PC-9 (cell line): ENCODE results near the gene PGGHG. TPM values are rescaled to one million over a fixed set of nuclear protein-coding genes. Genes with fewer than 3 reads are reported as not detected.
A peak's percentile ranks its signal among the peaks of the same experiment; 100 is the strongest.

Experiments
- Bru-seq: library from RNA; stranded (reverse); fragments of 400-500 nt; gene quantifications from one replicate; lab custom pipeline; 2021; lab: Mats Ljungman, UMichigan
- BruChase-seq, 2 experiments: library from RNA; stranded (reverse); fragments of 400-500 nt; gene quantifications; one replicate each; lab custom pipeline; 2021; lab: Mats Ljungman, UMichigan
- BruUV-seq: library from RNA; stranded (reverse); fragments of 400-500 nt; replicated peaks from 2 replicates; lab custom pipeline; 2021; lab: Mats Ljungman, UMichigan
- CTCF ChIA-PET: fragments of 300-600 bp; sonication (Branson Sonifier 250); formaldehyde crosslinking; loops from one replicate; lab custom pipeline; 2022; ENCODE audit warnings: antibody characterized with exemption; lab: Charles Lee
- POLR2A ChIA-PET: fragments of 300-600 bp; sonication (Branson Sonifier 250); formaldehyde crosslinking; loops from one replicate; lab custom pipeline; 2022; ENCODE audit warnings: antibody characterized with exemption; ENCODE audit not compliant: unreplicated experiment; lab: Charles Lee
- DNase-seq, 2 experiments: peaks; one replicate each; pipeline versions ENCODE4 v3.0.0 to v3.0.0-alpha.2; 2015 to 2022; ENCODE audit warnings: mixed read lengths in 1 of 2
- H2AFZ ChIP-seq: fragments of 200-600 bp; sonication (generic); 2 replicates; pipeline ENCODE4 v1.8.1; 2017; ENCODE audit warnings: antibody characterized with exemption
- H3F3A ChIP-seq: fragments of 200-600 bp; sonication (generic); 2 replicates; pipeline ENCODE4 v1.8.1; 2017; ENCODE audit warnings: antibody characterized with exemption, mild to moderate bottlenecking, low read depth; ENCODE audit not compliant: insufficient read depth
- H3K27ac ChIP-seq: fragments of 200-600 bp; sonication (generic); 2 replicates; pipeline ENCODE4 v1.6.1; 2016; ENCODE audit warnings: mixed run types
- H3K27me3 ChIP-seq: fragments of 200-600 bp; sonication (generic); 2 replicates; pipeline ENCODE4 v1.6.1; 2016; ENCODE audit warnings: low read depth, mixed run types; ENCODE audit not compliant: insufficient read depth
- H3K36me3 ChIP-seq: fragments of 200-600 bp; sonication (generic); 2 replicates; pipeline ENCODE4 v1.6.1; 2016; ENCODE audit warnings: low read depth, mixed run types
- H3K4me1 ChIP-seq: fragments of 200-600 bp; sonication (generic); replicated peaks from 2 replicates; pipeline ENCODE4 v1.6.1; 2016; ENCODE audit warnings: mixed run types; ENCODE audit not compliant: insufficient read depth
- H3K4me2 ChIP-seq: fragments of 200-600 bp; sonication (generic); 2 replicates; pipeline ENCODE4 v1.6.1; 2017; ENCODE audit warnings: mixed run types
- H3K4me3 ChIP-seq: fragments of 200-600 bp; sonication (generic); 2 replicates; pipeline ENCODE4 v1.6.1; 2016; ENCODE audit warnings: mixed run types
- H3K79me2 ChIP-seq: fragments of 200-600 bp; sonication (generic); 2 replicates; pipeline ENCODE4 v1.6.1; 2017; ENCODE audit warnings: low read depth, mixed run types
- H3K9me2 ChIP-seq: fragments of 200-600 bp; sonication (generic); 2 replicates; pipeline ENCODE4 v1.8.1; 2017; ENCODE audit warnings: mild to moderate bottlenecking; ENCODE audit not compliant: insufficient read depth
- H3K9me3 ChIP-seq: fragments of 200-600 bp; sonication (generic); 2 replicates; pipeline ENCODE4 v1.8.1; 2016; ENCODE audit warnings: low read depth; ENCODE audit not compliant: insufficient read depth
- H4K20me1 ChIP-seq: fragments of 200-600 bp; sonication (generic); 2 replicates; pipeline ENCODE4 v1.8.1; 2017; ENCODE audit not compliant: insufficient read depth
- EZH2 ChIP-seq: fragments of 200-600 bp; sonication (generic); IDR thresholded peaks from 2 replicates; pipeline ENCODE4 v1.8.0; 2017; ENCODE audit warnings: antibody characterized with exemption, low read depth
- intact Hi-C: fragments of 100-400 bp; cut with micrococcal nuclease; formaldehyde crosslinking; loops from one replicate; pipeline ENCODE4 v1.10.0; 2022; ENCODE audit not compliant: unreplicated experiment
- long read RNA-seq: library from polyadenylated mRNA; stranded (forward); transcript quantifications from one replicate; pipeline ENCODE4 v2.0.0, GENCODE V29; 2022
- total RNA-seq: library from RNA; stranded (reverse); gene quantifications from 2 replicates; pipeline ENCODE4 v1.2.3, GENCODE V29; 2021
- TF ChIP-seq, protein P1 (sequence below): fragments of 200-600 bp; sonication (generic); conservative IDR thresholded peaks from 2 replicates; pipeline ENCODE4 v1.6.1; 2017; ENCODE audit warnings: mixed run types, antibody characterized with exemption, mild to moderate bottlenecking, moderate library complexity

The PGGHG gene
- 68.6 and 76.9 TPM in 2 replicates for total RNA-seq
- percentile 52 among the genes with signal in this experiment for Bru-seq, nascent RNA
- percentile 66 among the genes with signal in this experiment for BruChase-seq, experiment 1, labeled RNA remaining after a 2-hour chase
- BruChase-seq, experiment 2, labeled RNA remaining after a 6-hour chase: percentile 74 among the genes with signal in this experiment
- long read RNA-seq, partial matches to known transcripts: 19 of 36 reads
- long read RNA-seq, other reads (novel, unspliced or antisense): 16 of 36 reads

DNA sequence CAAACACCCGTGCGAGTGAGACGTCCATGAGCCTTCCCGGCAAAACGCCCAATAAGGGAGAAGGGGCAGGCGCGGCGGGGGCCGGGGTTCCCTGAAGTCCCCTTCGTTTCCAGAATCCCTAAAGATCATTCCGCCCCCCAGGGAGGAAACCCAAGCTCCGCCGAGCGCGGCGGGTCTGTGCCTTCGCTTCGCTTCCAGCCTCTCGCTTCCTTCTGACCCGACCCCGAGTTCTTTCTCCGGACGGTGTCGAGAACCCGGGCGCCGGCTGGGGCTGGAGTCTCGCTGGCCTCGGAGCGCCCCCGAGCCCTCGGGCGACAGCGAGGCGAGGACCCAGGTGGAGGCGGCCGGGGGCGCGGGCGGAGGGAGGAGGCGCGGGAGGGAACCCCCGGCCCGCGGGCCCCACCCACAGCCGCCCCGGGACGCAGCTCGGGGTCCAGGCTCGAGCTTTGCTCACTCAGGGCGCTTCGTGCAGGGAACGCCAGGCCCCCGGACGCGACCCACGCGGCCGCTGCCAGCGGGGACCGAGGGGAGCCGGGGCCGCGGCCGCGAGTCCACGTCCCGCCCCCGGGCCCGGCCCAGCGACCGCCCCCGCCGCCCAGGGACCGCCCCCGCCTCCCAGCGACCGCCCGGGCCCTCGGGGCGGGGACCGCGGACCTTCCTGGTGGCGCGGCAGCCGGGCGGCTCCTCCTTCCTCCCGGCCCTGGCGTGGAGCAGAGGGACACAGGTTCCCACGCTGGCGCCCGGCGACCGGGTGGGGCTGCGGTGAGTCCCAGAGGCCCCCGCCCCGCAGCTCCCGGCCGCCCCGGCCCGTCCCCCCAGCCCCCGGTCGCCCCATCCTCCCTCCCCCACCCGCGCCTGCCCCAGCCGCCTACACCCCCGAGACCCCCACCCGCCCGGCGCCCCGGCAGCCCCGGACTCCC is at the start of gene PGGHG:
PGGHG (plus strand) TSS at position 649 of the 920 bp plus-strand sequence. CDS start 691 bp downstream, outside the sequence.
- ChIA-PET POLR2A (interaction anchor here (0.6 kb wide), 1 partner anchor 218 kb away, joined by 3 read pairs; no protein-coding TSS in a partner anchor), CTCF (no interaction called here)
- Histone ChIP-seq H3K27me3 (no peaks in the 10 kb centered on the region), H3K4me1 (no peaks in the 10 kb centered on the region), H3F3A (no peaks in the 10 kb centered on the region), H3K4me2 (peak within 1 kb of the TSS; percentile 75), H3K36me3 (no peaks in the 10 kb centered on the region), H4K20me1 (no peaks in the 10 kb centered on the region), H2AFZ (0 out of 2 replicates have a peak within 1 kb of the TSS, but pooled peaks have one; percentile 64), H3K4me3 (peak within 1 kb of the TSS; percentile 63), H3K9me2 (no peaks in the 10 kb centered on the region), H3K79me2 (no peaks in the 10 kb centered on the region), H3K9me3 (no peaks in the 10 kb centered on the region), H3K27ac (no peak within 1 kb of the TSS)
- intact Hi-C loops: no loop called here
- peak in 1 of 2 experiments; percentile 76 for DNase-seq
- BruUV-seq: TSS peak; percentile 58
- TF ChIP-seq EZH2: no peak
- TF ChIP-seq, protein P1, sequence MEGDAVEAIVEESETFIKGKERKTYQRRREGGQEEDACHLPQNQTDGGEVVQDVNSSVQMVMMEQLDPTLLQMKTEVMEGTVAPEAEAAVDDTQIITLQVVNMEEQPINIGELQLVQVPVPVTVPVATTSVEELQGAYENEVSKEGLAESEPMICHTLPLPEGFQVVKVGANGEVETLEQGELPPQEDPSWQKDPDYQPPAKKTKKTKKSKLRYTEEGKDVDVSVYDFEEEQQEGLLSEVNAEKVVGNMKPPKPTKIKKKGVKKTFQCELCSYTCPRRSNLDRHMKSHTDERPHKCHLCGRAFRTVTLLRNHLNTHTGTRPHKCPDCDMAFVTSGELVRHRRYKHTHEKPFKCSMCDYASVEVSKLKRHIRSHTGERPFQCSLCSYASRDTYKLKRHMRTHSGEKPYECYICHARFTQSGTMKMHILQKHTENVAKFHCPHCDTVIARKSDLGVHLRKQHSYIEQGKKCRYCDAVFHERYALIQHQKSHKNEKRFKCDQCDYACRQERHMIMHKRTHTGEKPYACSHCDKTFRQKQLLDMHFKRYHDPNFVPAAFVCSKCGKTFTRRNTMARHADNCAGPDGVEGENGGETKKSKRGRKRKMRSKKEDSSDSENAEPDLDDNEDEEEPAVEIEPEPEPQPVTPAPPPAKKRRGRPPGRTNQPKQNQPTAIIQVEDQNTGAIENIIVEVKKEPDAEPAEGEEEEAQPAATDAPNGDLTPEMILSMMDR: no peak

DNA sequence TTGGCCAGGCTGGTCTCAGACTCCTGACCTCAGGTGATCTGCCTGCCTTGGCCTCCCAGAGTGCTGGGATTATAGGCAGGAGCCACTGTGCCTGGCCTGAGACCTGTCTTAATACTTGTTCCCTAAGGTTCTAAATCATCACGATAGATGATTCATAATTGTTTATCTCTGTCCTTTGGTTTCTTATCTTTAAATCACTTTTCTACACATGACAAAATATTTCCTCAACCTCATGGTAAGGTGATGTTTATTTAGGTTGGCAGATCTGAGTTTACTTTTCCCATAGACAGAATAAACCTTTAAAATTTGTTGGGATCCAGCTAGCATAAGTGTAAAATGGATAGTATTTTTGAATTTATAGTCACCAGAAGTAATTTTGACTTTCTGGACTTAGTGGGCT is 48.6 kb upstream of the PGGHG start:
- H3K9me2 ChIP-seq: no peaks in the 10 kb centered on the region
- H3K27me3 ChIP-seq: no peaks in the 10 kb centered on the region
- no peak for DNase-seq
- no peak overlapping the region for H3K4me3 ChIP-seq
- ChIA-PET POLR2A (no interaction called here), CTCF (no interaction called here)
- peaks cover 39% of the 10 kb centered on the region for H3K79me2 ChIP-seq
- H4K20me1 ChIP-seq: peaks cover 9% of the 10 kb centered on the region; the same call in 1 of the 2 replicates
- H3F3A ChIP-seq: peaks cover 8% of the 10 kb centered on the region; the same call in 1 of the 2 replicates
- H3K27ac ChIP-seq: no peak overlapping the region
- BruUV-seq: no TSS peak
- H3K4me1 ChIP-seq: peaks cover 9% of the 10 kb centered on the region
- H3K36me3 ChIP-seq: peaks cover 3% of the 10 kb centered on the region; the same call in 1 of the 2 replicates
- TF ChIP-seq EZH2: no peak
- TF ChIP-seq, protein P1: no peak
- no peaks in the 10 kb centered on the region for H3K9me3 ChIP-seq
- H2AFZ ChIP-seq: no peak overlapping the region
- intact Hi-C loops: no loop called here
- no peak overlapping the region for H3K4me2 ChIP-seq

- no peak overlapping the region for H3K27ac ChIP-seq
- peaks cover 39% of the 10 kb centered on the region for H3K79me2 ChIP-seq
- DNase-seq: no peak
- no peaks in the 10 kb centered on the region for H3K9me3 ChIP-seq
- TF ChIP-seq, protein P1: no peak
- no peak for TF ChIP-seq EZH2
- H3F3A ChIP-seq: peaks cover 7% of the 10 kb centered on the region; the same call in 1 of the 2 replicates
- peaks cover 3% of the 10 kb centered on the region; the same call in 1 of the 2 replicates for H3K36me3 ChIP-seq
- peaks cover 9% of the 10 kb centered on the region for H3K4me1 ChIP-seq
- H3K4me2 ChIP-seq: no peak overlapping the region
- no peaks in the 10 kb centered on the region for H3K27me3 ChIP-seq
- peaks cover 9% of the 10 kb centered on the region; the same call in 1 of the 2 replicates for H4K20me1 ChIP-seq
- H3K9me2 ChIP-seq: no peaks in the 10 kb centered on the region
- CTCF ChIA-PET: no interaction called here
- no TSS peak for BruUV-seq
- no peak overlapping the region for H3K4me3 ChIP-seq
- intact Hi-C loops: no loop called here
- H2AFZ ChIP-seq: no peak overlapping the region
- POLR2A ChIA-PET: interaction anchor here (0.7 kb wide), 1 partner anchor 13 kb away, joined by 10 read pairs; no protein-coding TSS in a partner anchor
These were observed 47.3 kb upstream of the PGGHG start for GRCh38 chr11:241634-242033.
